ENCODE measurements around the gene MAP3K5.
"Not testable (repeated sequence)": the region's sequence is repeated elsewhere in the genome, so short reads cannot be mapped to it uniquely, and the experiment has no call there.

MAP3K5 gene

GRCh38 chr6:136772685-136773472 is 19.4 kb downstream of the MAP3K5 start:
- DNase-seq = no peak

GRCh38 chr6:136771306-136771705 is 21.0 kb downstream of the MAP3K5 start:
- DNase-seq = no peak

- no peak for DNase-seq
Measured at GRCh38 chr6:136769759-136770158, 22.5 kb downstream of the MAP3K5 start.

GRCh38 chr6:136769124-136769523 is 23.2 kb downstream of the MAP3K5 start:
- no peak for DNase-seq

- DNase-seq = no peak
Measured at GRCh38 chr6:136767570-136768309, 24.5 kb downstream of the MAP3K5 start.

GRCh38 chr6:136767103-136767502 is 25.2 kb downstream of the MAP3K5 start:
- no peak for DNase-seq

GRCh38 chr6:136766274-136766673 is 26.0 kb downstream of the MAP3K5 start:
- DNase-seq = no peak

- no peak for DNase-seq
Measured at GRCh38 chr6:136764517-136764993, 27.7 kb downstream of the MAP3K5 start.

- no peak for DNase-seq
Measured at GRCh38 chr6:136763716-136764516, 28.4 kb downstream of the MAP3K5 start.

- no peak for DNase-seq
Measured at GRCh38 chr6:136763255-136763654, 29.0 kb downstream of the MAP3K5 start.

- no peak for DNase-seq
Measured at GRCh38 chr6:136762022-136762975, 30.0 kb downstream of the MAP3K5 start.

- DNase-seq = no peak
Measured at GRCh38 chr6:136761227-136761922, 30.9 kb downstream of the MAP3K5 start.

- not testable (repeated sequence) for DNase-seq
Measured at GRCh38 chr6:136760781-136761180, 31.5 kb downstream of the MAP3K5 start.

GRCh38 chr6:136757150-136757549 is 35.1 kb downstream of the MAP3K5 start:
- no peak for DNase-seq

GRCh38 chr6:136754820-136755219 is 37.5 kb downstream of the MAP3K5 start:
- DNase-seq = no peak

- DNase-seq = no peak
Measured at GRCh38 chr6:136753624-136754023, 38.7 kb downstream of the MAP3K5 start.

GRCh38 chr6:136752554-136752953 is 39.7 kb downstream of the MAP3K5 start:
- DNase-seq = no peak

GRCh38 chr6:136751991-136752390 is 40.3 kb downstream of the MAP3K5 start:
- DNase-seq = no peak

- no peak for DNase-seq
Measured at GRCh38 chr6:136751522-136751956, 40.7 kb downstream of the MAP3K5 start.

- no peak for DNase-seq
Measured at GRCh38 chr6:136750696-136751521, 41.4 kb downstream of the MAP3K5 start.
